ENCODE results near the gene SORCS2. TPM values are rescaled to one million over a fixed set of nuclear protein-coding genes. Genes with fewer than 3 reads are reported as not detected.

Gene SORCS2
- total RNA-seq, 1 donor from 2014 or later: 10.9 TPM

DNA sequence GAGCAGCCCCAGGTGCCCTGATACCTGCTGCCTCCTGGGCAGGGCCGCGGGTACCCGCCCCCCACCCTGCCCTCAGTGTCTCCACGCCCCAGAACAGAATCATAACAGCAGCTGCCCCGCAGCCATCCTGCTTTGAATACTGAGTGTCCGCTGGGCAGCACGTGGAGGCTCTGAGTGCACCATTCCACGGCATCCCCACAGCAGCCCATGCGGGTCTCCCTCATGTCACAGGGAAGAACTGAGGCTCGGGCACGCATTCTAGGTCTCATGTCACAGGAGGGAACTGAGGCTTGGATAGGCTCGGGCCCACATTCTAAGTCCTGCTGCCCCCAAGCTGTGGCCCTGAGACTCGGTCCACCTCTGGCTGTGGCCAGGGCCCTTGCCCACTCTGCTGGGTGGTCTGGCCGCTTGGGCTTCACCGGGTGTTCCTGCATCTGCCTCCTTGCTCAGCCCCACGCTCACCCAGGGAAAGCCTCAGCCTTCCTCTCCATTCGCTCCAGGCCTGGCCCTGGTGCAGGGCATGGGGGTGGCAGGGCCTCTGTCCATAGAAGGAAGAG, 464.0 kb downstream of the SORCS2 start:
- peaks cover 19% of the 10 kb centered on the region for H3K4me1 Mint-ChIP-seq (ENCODE audit: low read depth)
- H3K36me3 Mint-ChIP-seq (ENCODE audit: low read depth): no peaks in the 10 kb centered on the region
- DNase-seq (ENCODE audit: low spot score): peak; percentile 76
- no peak overlapping the region for H3K4me3 Mint-ChIP-seq (ENCODE audit: unreplicated experiment)
- H3K27me3 Mint-ChIP-seq (ENCODE audit: low read depth): peaks cover 7% of the 10 kb centered on the region
- no peaks in the 10 kb centered on the region for H3K9me3 Mint-ChIP-seq (ENCODE audit: low read depth)
- TF ChIP-seq, protein P1, sequence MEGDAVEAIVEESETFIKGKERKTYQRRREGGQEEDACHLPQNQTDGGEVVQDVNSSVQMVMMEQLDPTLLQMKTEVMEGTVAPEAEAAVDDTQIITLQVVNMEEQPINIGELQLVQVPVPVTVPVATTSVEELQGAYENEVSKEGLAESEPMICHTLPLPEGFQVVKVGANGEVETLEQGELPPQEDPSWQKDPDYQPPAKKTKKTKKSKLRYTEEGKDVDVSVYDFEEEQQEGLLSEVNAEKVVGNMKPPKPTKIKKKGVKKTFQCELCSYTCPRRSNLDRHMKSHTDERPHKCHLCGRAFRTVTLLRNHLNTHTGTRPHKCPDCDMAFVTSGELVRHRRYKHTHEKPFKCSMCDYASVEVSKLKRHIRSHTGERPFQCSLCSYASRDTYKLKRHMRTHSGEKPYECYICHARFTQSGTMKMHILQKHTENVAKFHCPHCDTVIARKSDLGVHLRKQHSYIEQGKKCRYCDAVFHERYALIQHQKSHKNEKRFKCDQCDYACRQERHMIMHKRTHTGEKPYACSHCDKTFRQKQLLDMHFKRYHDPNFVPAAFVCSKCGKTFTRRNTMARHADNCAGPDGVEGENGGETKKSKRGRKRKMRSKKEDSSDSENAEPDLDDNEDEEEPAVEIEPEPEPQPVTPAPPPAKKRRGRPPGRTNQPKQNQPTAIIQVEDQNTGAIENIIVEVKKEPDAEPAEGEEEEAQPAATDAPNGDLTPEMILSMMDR (IDR thresholded peaks at IDR 0.05): no peak
- no peak overlapping the region for H3K27ac Mint-ChIP-seq (ENCODE audit: unreplicated experiment)

DNA sequence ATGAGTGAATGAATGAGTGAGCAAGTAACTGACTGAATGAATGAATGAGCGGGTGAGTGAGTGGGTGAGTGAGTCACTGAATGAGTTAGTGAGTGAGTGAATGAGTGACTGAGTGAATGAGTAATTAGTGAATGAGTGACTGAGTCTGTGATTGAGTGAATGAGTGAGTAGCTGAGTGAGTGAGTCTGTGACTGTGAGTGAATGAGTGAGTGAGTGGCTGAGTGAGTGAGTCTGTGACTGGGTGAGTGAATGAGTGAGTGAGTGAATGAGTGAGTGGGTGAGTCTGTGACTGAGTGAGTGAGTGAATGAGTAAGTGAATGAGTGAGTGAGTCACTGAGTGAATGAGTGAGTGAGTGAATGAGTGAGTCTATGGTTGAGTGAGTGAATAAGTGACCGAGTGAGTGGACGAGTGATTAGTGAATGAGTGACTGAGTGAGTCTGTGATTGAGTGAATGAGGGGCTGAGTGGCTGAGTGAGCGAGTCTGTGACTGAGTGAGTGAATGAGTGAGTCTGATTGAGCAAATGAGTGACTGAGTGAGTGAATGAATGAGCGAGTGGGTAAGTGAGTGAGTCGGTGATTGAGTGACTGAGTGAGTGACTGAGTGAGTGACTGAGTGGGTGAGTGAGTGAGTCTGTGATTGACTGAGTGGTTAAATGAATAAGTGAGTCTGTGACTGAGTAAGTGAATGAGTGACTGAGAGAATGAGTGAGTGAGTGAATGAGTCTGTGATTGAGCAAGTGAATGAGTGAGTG, 465.4 kb downstream of the SORCS2 start:
- peaks cover 8% of the 10 kb centered on the region for H3K27me3 Mint-ChIP-seq (ENCODE audit: low read depth)
- peaks cover 11% of the 10 kb centered on the region for H3K4me1 Mint-ChIP-seq (ENCODE audit: low read depth)
- no peaks in the 10 kb centered on the region for H3K36me3 Mint-ChIP-seq (ENCODE audit: low read depth)
- no peak overlapping the region for H3K4me3 Mint-ChIP-seq (ENCODE audit: unreplicated experiment)
- no peak for DNase-seq (ENCODE audit: low spot score)
- H3K27ac Mint-ChIP-seq (ENCODE audit: unreplicated experiment): no peak overlapping the region
- no peaks in the 10 kb centered on the region for H3K9me3 Mint-ChIP-seq (ENCODE audit: low read depth)
- TF ChIP-seq, protein P1 (IDR thresholded peaks at IDR 0.05): no peak

DNA sequence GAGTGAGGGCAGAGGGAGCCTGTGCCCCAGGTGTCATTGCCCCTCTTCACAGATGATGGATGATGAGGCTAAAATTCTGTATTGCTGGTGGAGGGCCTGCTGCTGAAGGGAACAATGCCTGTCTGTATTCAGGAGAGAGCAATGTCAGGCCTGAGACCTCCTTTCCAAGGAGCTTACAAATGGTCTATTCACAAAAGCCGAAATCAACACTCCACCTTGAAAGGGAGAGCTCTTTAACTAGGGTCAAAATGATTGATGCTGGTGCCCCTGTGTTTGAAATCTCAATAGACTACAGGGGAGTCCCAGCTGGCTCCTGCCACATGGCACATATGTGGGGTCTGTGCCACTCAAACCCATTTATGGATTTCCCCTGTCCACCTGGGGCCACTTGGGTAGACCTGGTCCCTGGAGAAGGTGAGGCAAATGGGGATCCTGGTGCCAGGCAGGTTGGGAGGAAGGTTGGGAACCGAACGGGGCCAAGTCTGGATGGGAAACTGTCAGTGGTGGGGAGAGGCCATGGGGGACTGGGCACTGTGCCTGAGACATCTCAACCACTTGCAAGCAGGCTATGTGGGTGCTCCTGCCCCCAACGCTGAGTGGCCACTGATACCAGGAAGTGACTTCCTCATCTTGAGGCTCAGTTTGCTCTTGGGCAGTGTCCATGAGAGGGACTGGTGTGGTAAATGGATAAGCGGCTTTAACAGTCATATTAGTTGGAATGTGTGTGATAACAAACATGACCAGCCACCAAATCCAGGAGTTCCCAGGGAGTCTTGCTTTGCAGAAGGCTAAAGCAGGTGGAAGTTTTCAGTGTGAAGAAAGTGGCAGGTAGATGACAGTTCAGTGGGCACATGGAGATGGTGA, 466.2 kb downstream of the SORCS2 start:
- Mint-ChIP-seq H3K4me1 (ENCODE audit: low read depth) (peaks cover 11% of the 10 kb centered on the region), H3K27ac (ENCODE audit: unreplicated experiment) (no peak overlapping the region), H3K9me3 (ENCODE audit: low read depth) (no peaks in the 10 kb centered on the region), H3K27me3 (ENCODE audit: low read depth) (peaks cover 14% of the 10 kb centered on the region), H3K36me3 (ENCODE audit: low read depth) (no peaks in the 10 kb centered on the region), H3K4me3 (ENCODE audit: unreplicated experiment) (no peak overlapping the region)
- TF ChIP-seq, protein P1 (IDR thresholded peaks at IDR 0.05): no peak
- DNase-seq (ENCODE audit: low spot score): peak; percentile 56

DNA sequence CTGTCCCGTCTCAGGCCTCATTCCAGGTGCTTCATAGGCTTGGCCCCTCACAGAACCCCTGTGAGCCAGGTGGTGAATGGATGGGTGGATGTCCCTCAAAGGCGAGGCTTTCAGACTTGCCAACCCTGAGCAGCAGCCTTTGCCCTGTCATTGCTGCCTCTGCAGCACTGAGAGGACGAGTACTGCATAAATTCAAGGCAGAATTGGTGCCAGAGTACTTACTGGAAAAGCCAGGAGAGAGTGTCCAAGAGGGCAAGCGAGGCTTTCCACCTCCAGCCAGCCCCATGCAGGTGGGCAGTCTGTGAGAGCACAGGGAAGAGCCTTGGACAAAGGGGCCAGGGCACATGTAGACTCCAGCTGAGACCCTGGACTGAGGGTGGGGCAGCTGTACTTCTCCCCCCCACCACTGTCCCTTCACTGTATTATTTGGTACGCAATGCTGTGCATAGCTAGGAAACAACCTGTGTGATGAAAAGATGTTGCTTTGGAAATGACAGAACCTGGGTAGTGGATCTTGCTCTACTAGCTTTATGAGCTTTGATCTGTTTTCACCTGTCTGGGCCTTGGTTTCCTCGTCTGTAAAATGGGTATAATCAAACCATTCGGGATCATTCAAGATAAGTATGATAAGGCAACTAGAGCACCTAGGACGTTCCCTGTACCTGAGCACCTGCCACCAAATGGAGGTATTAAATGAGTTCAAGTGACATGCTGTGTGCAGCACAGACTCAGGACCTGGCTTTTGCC, 467.3 kb downstream of the SORCS2 start:
- Mint-ChIP-seq H3K27me3 (ENCODE audit: low read depth) (peaks cover 14% of the 10 kb centered on the region), H3K4me1 (ENCODE audit: low read depth) (peaks cover 11% of the 10 kb centered on the region), H3K4me3 (ENCODE audit: unreplicated experiment) (no peak overlapping the region), H3K36me3 (ENCODE audit: low read depth) (no peaks in the 10 kb centered on the region), H3K27ac (ENCODE audit: unreplicated experiment) (no peak overlapping the region), H3K9me3 (ENCODE audit: low read depth) (no peaks in the 10 kb centered on the region)
- TF ChIP-seq, protein P1 (IDR thresholded peaks at IDR 0.05): no peak
- DNase-seq (ENCODE audit: low spot score): peak; percentile 32

Data from chondrocyte (in vitro differentiated cells).